Ureter (tissue), 1 donor: ENCODE results near the gene PDHB. TPM values are rescaled to one million over a fixed set of nuclear protein-coding genes. Genes with fewer than 3 reads are reported as not detected.

ENCODE experiments used
- DNase-seq: peaks from one replicate; pipeline ENCODE4 v3.0.0-alpha.2; 2020; ENCODE audit warnings: low spot score
- total RNA-seq: library from RNA; stranded (reverse); gene quantifications from one replicate; pipeline ENCODE4 v1.2.4, GENCODE V29; 2023
- donor health status: DM: yes; HTN: yes; CAD: no.

Gene PDHB
- total RNA-seq, 1 donor from 2014 or later = 42.2 TPM

DNA sequence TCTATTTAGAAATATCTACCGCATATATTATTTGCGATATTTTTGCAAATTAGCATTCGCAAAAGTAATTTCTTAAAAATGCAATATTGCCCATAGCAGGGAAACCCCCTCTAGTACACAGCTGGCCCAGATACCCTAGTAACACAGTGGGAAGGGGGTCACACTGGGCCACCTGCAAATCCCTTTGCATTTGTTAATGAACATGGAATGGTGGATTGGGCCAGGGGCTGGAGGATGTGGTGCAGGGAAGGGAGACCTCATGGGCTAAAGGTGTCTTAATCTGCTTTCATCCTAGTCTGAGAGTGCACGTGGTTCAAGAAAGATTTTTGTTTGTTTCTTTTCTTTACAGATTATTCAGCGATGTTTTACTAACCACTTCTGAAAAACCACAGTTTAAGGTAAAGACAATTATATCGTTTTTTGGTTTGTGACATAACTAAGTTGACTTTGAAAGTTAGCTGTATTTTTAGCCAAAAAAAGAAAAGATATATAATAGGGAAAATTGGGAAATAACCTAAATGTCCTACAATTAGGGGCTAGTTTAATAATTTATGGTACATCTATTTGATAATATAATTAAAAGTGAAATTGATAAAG lies 30.0 kb downstream of the PDHB start:
- DNase-seq = no peak

DNA sequence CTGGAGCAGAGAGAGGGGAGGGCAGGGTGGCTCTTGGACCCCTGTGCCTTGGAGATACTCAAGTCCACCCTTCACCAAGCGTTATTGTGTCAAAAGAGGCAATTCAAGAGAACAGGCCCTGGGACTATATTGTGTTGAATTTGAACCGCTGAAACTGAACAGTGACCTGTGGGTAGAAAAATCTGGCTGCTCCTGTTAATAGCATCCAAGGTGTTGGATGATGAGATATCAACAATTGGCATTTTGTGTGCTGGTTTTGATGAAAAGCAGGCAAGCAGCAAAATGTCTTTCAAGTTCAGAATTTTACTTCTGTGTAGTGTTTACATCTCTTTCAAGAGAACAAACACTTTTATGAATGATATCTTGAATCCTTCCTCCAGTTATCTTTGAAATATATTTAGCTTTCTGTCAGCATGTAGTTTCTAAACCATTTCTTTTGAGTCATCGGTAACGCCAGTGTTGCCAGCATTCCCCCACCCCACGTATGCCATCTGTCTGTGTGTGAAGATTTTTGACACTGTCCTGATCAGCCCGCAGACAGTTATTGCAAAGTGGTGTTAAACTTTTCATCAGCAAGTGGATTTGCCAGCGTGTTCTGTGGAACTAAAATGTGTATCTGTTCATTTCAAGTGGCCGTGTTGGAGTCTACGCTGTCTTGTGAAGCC lies 34.8 kb downstream of the PDHB start:
- DNase-seq = no peak

DNA sequence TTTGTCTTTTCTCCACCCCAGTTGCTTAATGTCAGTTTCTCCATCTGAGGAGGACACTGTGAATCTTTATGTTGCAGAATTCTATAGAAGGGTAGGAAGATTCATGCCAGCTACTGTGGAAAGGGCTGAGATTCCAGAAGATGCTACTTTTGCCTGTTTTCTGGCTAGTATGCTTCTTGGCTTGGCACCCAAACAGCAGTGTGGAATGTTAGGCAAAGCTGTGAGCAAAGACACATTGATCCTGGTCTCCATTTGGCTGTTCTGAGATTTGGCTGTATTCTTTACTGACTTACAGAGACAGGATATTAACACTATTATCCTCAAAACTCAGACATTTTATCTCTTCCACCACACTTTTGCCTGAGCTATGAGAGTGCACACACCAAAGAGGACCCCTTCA lies 39.3 kb downstream of the PDHB start:
- no peak for DNase-seq

DNA sequence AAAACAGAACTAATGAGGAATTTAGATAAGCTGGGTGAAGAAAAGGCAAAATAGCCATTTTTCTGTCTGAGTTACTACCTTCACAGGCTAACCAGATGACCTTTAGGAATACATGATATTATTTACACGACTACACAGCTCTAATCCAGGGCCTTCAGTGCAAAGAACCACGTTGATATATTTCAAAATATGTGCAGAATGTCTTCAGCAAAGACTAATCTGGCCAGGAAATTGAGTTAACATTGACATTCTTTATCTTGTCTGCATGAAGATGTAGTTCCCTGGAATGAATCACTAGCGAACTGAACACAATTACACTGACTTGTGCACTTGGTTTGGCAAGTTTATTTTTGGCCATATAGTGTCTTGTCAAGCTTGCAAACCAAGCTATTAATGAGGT lies 41.5 kb downstream of the PDHB start:
- no peak for DNase-seq

DNA sequence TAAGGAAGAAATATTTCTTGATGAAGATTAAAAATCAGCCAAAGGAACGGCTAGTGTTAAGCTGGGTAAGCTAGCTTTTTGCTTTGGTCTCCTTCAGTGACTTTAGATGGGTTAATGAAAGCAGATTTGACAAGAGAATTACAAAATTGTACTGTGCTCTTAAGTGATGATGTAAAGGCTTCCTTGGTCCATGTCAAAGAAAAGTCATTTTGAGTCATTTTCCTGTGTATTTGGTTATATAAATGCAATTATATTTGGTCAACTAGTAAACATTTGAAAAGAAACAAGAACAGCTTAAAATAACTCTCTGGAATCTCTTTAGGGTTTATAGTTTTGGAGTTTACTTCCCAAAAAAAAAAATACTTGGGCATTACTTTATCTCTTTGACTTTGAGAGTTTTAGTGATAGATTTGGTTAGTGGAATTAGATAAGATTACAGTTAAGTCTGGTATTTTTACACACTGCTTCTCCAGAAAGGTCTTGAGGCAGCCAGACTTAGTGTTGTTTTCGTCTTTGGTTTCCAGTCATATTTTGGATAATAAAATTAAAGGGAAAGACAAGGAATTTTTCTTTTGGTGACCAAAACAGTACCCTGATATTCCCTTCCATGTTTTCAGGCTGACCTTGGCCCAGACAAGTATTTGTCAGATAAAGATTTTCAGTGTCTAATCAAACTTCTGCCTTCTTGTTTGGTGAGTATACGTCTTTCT lies 42.3 kb downstream of the PDHB start:
- DNase-seq = no peak

DNA sequence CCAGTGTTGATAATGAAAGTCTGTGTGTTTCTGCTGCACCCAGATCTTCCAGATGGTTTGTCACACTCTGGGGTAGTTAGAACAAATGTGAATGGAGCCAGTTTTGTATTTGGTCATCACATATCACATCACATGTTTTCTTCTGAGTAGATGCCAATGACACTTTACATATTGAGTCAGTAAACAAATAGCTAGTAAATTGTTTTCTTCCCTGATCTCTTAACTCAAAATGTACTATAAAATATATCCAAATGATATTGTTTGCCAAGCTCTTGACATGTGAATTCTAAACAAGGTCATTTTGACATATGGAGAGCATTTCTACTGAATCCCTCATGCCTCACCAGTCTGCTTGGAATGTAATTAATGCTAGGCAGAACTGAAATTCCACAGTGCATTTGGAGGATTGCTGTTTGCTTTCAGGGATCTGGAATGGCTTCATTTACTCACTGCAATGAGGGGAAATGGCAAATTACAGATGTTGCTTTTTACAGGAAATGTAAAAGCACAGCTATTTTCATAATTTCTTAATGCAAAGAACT lies 45.0 kb downstream of the PDHB start:
- no peak for DNase-seq

DNA sequence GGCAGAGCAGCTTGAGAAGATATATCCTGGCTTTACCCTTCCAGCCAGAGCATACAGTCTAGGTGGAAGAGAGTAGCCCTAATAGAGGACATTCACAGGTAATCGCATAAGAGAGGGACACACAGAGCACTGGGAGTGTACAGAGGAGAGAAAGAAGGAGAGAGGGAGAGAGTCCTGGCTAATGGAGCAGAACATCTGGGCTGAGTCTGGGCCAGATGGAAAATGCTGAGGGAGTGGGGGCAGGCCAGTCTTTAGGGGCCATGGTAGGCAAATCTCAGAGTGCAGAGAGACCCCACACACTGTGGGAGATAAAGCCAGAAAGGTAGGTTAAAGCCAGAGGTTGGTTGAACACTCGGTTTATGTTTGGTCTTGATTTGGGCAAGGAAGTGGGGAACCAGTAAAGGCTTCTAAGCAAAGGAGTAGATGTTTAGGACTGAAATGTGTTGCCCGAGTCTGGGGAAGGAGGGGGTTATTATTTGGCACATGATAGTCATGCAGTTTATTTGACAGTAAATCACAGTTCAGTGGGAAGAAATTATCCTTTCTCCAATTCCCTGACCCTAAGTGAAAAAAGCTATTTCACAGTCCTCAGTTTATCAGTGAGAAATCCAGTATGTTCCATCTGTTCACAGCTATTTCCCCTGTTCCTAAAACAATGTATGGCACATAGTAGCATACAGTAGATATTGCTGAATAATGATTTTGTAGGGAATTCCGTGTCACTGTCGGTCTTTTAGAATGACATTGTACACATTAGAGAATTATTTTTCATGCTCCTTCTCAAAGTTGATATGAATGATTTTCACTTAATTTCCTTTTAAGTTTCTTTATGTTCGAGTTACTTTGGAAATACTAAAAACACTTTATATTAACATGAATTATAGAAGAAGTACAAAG lies 45.7 kb downstream of the PDHB start:
- DNase-seq = no peak

DNA sequence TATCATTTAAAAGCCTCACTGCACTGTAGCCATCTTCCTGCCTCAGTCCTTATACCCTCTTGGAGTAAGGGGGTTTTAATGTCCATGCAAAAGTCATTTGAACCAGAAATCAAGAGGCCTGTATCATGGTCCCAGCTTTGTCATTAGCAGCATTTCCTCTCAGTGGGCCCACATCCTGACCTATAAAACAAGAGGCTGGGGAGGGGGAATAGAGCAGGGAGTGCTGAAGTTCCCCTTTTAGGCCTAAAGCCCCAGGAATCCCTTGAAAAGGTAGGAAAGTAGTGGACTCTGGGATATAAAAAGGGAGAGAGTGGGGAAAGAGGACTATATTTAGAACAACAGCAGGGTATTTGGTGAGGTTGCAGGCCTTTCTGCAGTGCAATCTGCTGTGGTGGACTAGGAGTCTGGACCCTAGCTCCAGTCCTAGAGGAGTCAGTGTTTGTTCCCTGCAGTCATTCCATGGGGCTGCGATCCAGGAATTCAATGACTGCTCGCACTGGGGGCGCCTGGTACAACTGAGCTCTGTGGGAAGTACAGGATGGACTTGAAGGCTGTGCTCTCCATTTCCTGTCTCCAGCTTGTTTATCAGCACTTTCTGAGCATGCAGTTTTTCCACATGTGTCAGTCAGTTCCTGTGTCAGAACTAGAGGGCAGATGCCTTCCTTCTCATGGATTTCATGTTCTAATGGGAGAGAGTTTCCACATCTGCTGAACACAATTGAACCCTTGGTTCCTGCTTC lies 46.8 kb downstream of the PDHB start:
- DNase-seq = no peak

DNA sequence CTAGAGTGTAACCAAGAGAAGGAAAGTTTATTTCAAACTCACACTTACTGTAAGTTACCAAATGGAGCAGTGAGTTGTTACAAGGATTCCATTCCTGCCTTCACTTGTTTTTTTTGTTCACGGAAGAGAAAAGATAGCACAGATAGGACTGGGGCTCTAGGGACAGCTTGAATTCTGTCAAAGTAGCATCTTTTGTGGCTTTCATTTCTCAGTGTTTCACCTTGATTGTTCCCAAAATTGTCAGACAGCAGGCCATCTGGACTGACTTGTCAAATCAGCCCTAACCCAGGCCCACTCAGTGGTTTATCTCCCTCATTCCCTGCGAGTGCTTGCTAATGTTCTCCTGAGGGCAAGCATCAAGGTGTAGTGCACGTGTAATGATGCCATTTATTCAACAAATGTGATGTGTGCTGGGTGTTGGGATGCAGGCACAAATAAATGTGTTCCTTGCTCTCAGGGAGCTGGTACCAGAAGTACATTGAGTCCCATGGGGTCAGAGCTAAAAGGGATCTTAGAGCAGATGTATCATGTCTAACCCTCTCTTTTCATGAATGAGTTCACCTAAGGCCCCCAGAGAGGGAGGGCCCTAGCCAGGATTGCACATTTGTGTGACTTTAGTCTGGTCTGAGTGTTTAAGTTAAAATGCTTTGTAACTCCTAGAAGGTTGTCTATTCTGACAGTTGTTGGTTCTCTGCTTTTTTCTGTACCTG lies 49.1 kb downstream of the PDHB start:
- no peak for DNase-seq

DNA sequence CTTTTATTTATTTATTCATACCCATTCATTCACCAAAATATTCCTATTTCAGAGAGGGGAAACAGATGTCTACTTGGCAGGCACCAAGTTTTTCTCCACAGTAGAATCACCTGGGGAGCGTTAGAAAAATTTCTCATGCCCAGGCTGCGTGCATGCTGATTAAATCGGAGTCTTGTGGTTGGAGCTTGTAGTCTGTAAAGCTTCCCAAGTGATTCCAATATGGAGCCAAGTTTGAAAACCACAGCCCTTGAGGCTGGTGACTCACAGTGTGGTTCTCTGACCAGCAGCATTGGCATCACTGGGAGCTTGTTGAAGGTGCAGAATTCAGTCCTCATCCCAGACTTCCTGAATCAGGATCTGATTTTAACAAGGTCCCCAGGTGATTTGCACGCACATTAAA lies 49.7 kb downstream of the PDHB start:
- no peak for DNase-seq

DNA sequence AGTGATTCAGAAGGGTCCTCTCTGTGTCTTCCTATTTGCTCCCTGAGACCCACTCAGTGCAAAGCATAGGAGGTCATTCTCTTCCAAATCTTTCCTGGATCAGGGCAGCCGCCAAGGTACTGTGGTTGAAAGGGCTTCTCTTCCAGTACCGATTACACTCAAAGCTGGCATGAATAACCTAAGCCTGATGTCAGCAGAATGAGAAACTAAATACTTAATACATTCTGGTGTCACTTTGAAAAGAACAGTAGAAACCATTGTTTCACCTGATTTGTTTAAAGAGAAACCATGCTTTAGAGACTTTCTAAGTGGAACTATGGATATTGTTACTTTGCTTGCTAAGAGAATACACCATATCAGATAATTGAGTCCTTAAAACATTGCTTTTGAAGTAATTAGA lies 50.2 kb downstream of the PDHB start:
- DNase-seq = no peak

DNA sequence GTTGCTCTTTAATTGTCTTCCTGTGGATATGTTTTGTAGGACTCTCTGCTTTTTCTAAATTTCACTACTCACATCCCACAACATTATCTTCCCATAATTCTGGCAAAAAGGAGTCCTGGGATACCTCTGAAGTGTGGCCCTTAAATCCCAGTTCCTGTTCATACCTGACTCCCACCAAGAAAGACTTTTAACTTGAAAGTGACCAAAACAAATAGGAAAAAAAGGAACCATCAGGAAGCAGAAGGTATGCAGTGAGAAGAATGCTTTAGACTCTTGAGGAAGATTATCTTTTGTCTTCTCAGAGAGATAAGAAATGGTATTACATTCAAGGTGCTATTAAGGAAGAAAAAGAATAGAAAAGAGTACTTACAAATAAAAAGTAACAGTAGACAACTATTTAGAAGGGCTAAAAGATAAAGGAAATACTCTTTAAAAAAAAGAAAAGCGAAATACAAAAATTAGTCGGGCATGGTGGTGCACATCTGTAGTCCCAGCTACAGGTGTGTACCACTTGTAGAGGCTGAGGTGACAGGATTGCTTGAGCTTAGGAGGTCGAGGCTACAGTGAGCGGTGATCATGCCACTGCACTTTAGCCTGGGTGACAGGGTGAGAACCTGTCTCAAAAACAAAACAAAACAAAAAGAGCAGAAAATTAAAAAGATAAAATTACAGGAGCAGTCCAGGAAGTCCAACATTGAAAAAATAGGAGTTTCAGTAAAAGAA lies 54.1 kb downstream of the PDHB start:
- DNase-seq = no peak

DNA sequence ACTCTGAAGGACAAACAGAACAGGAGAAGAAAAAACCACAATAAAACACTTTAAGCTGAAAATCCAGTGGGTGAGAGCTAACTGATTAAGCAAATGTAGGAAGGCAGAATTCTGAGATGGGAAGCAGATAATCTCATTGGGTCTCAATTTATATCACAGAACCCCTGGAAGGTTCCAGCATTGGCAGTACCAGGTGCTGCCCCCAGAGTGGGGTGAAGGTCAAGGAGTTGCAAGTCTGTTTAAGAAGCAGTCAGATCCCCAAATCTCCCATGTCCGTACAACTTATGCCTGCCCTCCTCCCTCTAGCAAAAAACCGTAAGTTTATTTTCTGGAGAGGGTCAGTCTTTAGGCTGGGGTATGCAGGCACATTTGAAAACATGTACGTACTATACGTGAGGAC lies 55.9 kb downstream of the PDHB start:
- no peak for DNase-seq

Other genes starting within 250 kb of the PDHB start
- gene DNASE1L3, start 222.9 kb downstream of the PDHB start, total RNA-seq = 6.1 TPM
- 8.3 TPM for gene ABHD6, start 196.0 kb downstream of the PDHB start, total RNA-seq
- 17.0 TPM for gene RPP14, start 127.6 kb downstream of the PDHB start, total RNA-seq
- gene HTD2, start 127.3 kb downstream of the PDHB start, total RNA-seq = 7.4 TPM
- gene PXK, start 100.9 kb downstream of the PDHB start, total RNA-seq = 26.8 TPM
- gene KCTD6, start 58.3 kb upstream of the PDHB start, total RNA-seq = 11.4 TPM
- 12.8 TPM for gene ACOX2, start 103.4 kb upstream of the PDHB start, total RNA-seq
- 102 TPM for gene FAM107A, start 143.6 kb upstream of the PDHB start, total RNA-seq
- 41.3 TPM for gene FAM3D, start 232.9 kb upstream of the PDHB start, total RNA-seq